Mucosa of descending colon (tissue), 3 donors: ENCODE measurements around the gene CCDC92B. TPM values are rescaled to one million over a fixed set of nuclear protein-coding genes. Genes with fewer than 3 reads are reported as not detected.
A peak's percentile ranks its signal among the peaks of the same experiment; 100 is the strongest.

Experiments
- ATAC-seq: fragments of 200-7000 bp; cut with Tn5 transposase; one replicate; pipeline ENCODE4 v1.9.1; 2020; ENCODE audit warnings: mild to moderate bottlenecking, moderate library complexity
- DNase-seq, 3 donors: peaks; one replicate each; pipeline ENCODE4 v3.0.0-alpha.2; 2020
- H3K36me3 ChIP-seq: fragments of 200-600 bp; one replicate; pipeline ENCODE4 v1.8.0; 2021; ENCODE audit warnings: low read depth, mild to moderate bottlenecking
- H3K4me1 ChIP-seq: fragments of 200-600 bp; one replicate; pipeline ENCODE4 v1.8.0; 2021; ENCODE audit warnings: low read depth, mild to moderate bottlenecking
- H3K4me3 ChIP-seq: fragments of 200-600 bp; one replicate; pipeline ENCODE4 v1.8.0; 2021; ENCODE audit warnings: mild to moderate bottlenecking
- H3K9me3 ChIP-seq: fragments of 200-600 bp; one replicate; pipeline ENCODE4 v1.8.0; 2021; ENCODE audit warnings: mild to moderate bottlenecking
- CTCF ChIP-seq: fragments of 200-600 bp; IDR thresholded peaks from one replicate; pipeline ENCODE4 v1.8.0; 2022; ENCODE audit warnings: antibody characterized with exemption, mild to moderate bottlenecking
- intact Hi-C, 2 donors: fragments of 100-400 bp; cut with DNase I in 1 of 2; cut with micrococcal nuclease in 1 of 2; formaldehyde crosslinking; loops; one replicate each; pipeline versions ENCODE4 v1.11.0 to v1.11.1; 2022; cut with DNase I, micrococcal nuclease
- long read RNA-seq, 2 donors: library from polyadenylated mRNA; unstranded; transcript quantifications; one replicate each; pipeline ENCODE4 v2.0.0, GENCODE V29; 2019 to 2021
- total RNA-seq, 3 donors: library from RNA; stranded (reverse); fragmentation: NEBNext Ultra II Directional in 2 of 3; extraction: Animal tissue kit (Norgen Biotek cat#: 25700) in 2 of 3; gene quantifications; one replicate each; pipeline versions ENCODE4 v1.2.1 to v1.2.4, GENCODE V29; 2021 to 2023
- donor health status: DM: no; HTN: no; CAD: no; lungs with moderate emphysema.
- donor health status: DM: no; HTN: no; CAD: no.
- donor health status: DM: no; HTN: yes; CAD: no.

CCDC92B gene
- total RNA-seq = 1 to 10 TPM; 1.3 to 2.2 (median 2.2) TPM
- long read RNA-seq, donor 1 = 0 reads
- long read RNA-seq, donor 2 = 0 reads

- no peaks in the 10 kb centered on the region for H3K36me3 ChIP-seq
- intact Hi-C loops = no loop called here
- H3K4me1 ChIP-seq = peaks cover 2% of the 10 kb centered on the region
- ATAC-seq (peak; percentile 10), DNase-seq (no peak)
- no peak for TF ChIP-seq CTCF
- no peaks in the 10 kb centered on the region for H3K9me3 ChIP-seq
- no peak within 1 kb of the TSS for H3K4me3 ChIP-seq
Measured at GRCh38 chr17:2749058-2749783, at the start of gene CCDC92B. Gene CCDC92B (minus strand): TSS chr17:2749652. CDS start chr17:2735145, 14,507 bp downstream.

DNA sequence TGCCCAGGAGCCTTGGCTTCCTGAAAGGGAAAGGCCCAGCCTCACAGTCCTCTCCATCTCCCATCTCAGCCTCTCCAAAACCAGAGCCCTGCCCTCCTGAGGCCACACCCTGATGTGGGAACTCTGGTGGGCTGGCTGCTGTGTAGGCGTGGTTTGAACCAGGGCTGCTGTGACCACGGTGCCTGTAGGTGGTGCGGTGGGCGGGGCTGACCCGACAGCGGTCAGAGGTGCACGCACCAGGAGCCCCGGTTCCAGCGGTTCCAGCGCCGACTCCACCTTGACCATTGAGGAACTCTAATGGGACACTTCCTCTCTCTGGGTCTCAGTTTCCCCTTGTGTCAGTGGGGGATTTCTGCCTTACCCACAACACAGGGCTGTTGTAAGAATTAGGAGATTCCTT is 49.2 kb upstream of the CCDC92B start:
- no peaks in the 10 kb centered on the region for H3K9me3 ChIP-seq
- no peak for TF ChIP-seq CTCF
- H3K4me3 ChIP-seq = no peak overlapping the region
- H3K36me3 ChIP-seq = no peaks in the 10 kb centered on the region
- H3K4me1 ChIP-seq = peaks cover 26% of the 10 kb centered on the region
- intact Hi-C loops = no loop called here
- DNase-seq (no peak), ATAC-seq (no peak)

DNA sequence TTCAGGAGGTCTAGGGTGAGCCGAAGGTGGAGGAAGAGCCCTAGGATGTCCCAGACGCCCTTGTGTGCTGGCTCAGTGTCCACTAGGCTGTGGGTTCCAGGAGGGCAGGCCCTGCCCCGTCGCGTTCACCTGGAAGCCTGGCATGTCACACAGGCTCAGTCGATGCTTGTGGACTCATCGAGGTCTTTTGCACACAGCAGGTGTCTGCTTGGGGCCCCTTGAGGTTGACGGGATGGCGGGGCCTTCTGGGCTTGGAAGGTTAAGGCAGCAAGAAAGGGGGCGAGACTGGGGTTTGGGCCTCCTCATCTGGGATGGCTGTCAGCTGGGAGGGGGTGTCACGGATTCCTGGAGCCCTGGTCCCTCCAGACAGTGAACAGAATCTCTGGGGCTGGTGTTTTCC is 48.7 kb upstream of the CCDC92B start:
- Histone ChIP-seq H3K4me1 (peaks cover 26% of the 10 kb centered on the region), H3K9me3 (no peaks in the 10 kb centered on the region), H3K36me3 (no peaks in the 10 kb centered on the region), H3K4me3 (no peak overlapping the region)
- ATAC-seq = no peak
- TF ChIP-seq CTCF = no peak
- intact Hi-C loops = no loop called here
- DNase-seq = no peak

DNA sequence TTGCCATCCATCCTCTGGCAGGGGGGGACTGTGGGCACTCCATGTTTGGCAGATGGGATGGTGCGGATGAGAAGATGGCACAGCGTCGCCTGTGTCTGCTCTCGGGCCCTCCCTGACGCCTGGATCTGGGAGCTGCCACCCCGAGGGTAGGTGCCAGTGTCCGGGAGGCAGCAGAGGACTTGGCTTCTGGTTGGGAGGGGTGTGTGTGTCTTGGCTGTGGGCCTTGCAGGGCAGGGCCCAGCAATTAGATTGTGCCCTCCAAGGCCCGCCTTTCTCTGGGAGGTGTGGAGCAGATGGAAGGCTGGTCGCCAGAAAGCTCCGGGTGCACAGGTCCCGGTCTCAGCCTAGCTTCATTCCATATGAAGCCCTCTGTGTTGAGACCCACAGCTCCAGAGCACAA is 48.2 kb upstream of the CCDC92B start:
- intact Hi-C loops = no loop called here
- Histone ChIP-seq H3K4me1 (peaks cover 26% of the 10 kb centered on the region), H3K9me3 (no peaks in the 10 kb centered on the region), H3K4me3 (no peak overlapping the region), H3K36me3 (no peaks in the 10 kb centered on the region)
- DNase-seq = peak; percentile 86 to 87 (median 86)
- TF ChIP-seq CTCF = no peak
- ATAC-seq = peak; percentile 86

GRCh38 chr17:2797226-2797625 is 47.8 kb upstream of the CCDC92B start:
- peak in 2 of 3 donors; percentile 36 to 63 for DNase-seq
- no peak for TF ChIP-seq CTCF
- Histone ChIP-seq H3K4me3 (no peak overlapping the region), H3K36me3 (no peaks in the 10 kb centered on the region), H3K4me1 (peaks cover 26% of the 10 kb centered on the region), H3K9me3 (no peaks in the 10 kb centered on the region)
- intact Hi-C loops = no loop called here
- peak; percentile 24 for ATAC-seq
